22Rv1 (cell line): ENCODE results near the gene SH3RF2.

Experiments used
- ZFX ChIP-seq: fragments of 450-650 bp; IDR thresholded peaks from 2 replicates; pipeline ENCODE4 v1.6.1; 2017; ENCODE audit warnings: antibody characterized with exemption, borderline replicate concordance
- TF ChIP-seq, protein P1 (sequence below): fragments of 450-650 bp; IDR thresholded peaks from 2 replicates; pipeline ENCODE4 v1.5.1; 2017; ENCODE audit warnings: mild to moderate bottlenecking

DNA sequence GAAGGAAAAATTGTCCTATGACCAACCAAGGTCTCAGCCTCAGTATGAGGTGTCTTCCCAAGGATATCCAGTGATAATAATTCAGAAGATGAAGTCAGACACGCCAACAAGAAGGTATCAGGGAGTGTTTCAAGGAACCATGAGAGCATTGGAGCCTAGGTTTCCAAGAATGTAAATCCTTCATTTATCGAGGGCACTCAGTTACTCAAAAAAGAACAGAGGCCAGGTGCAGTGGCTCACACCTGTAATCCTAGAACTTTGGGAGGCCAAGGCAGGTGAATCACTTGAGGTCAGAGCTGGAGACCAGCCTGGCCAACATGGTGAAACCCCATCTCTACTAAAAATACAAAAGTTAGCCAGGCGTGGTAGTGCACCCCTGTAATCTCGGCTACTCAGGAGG is 98.2 kb downstream of the SH3RF2 start:
- TF ChIP-seq, protein P1, sequence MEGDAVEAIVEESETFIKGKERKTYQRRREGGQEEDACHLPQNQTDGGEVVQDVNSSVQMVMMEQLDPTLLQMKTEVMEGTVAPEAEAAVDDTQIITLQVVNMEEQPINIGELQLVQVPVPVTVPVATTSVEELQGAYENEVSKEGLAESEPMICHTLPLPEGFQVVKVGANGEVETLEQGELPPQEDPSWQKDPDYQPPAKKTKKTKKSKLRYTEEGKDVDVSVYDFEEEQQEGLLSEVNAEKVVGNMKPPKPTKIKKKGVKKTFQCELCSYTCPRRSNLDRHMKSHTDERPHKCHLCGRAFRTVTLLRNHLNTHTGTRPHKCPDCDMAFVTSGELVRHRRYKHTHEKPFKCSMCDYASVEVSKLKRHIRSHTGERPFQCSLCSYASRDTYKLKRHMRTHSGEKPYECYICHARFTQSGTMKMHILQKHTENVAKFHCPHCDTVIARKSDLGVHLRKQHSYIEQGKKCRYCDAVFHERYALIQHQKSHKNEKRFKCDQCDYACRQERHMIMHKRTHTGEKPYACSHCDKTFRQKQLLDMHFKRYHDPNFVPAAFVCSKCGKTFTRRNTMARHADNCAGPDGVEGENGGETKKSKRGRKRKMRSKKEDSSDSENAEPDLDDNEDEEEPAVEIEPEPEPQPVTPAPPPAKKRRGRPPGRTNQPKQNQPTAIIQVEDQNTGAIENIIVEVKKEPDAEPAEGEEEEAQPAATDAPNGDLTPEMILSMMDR: no peak
- TF ChIP-seq ZFX: no peak
